GM12874 (cell line): ENCODE data around the gene FKBP5.

Source experiments
- CTCF ChIP-seq: IDR thresholded peaks from 2 replicates; pipeline ENCODE4 v1.5.1; 2011; ENCODE audit warnings: low read depth, mild to moderate bottlenecking, control low read depth, low read length, moderate library complexity; ENCODE audit not compliant: insufficient read depth

The FKBP5 gene

GRCh38 chr6:35609588-35609987 lies 79.1 kb downstream of the FKBP5 start:
- no peak for TF ChIP-seq CTCF

GRCh38 chr6:35607517-35608233 lies 81.0 kb downstream of the FKBP5 start:
- TF ChIP-seq CTCF: no peak

- no peak for TF ChIP-seq CTCF
Measured at GRCh38 chr6:35605600-35605999, 83.1 kb downstream of the FKBP5 start.

- no peak for TF ChIP-seq CTCF
Measured at GRCh38 chr6:35603326-35604202, 85.2 kb downstream of the FKBP5 start.

- TF ChIP-seq CTCF: no peak
Measured at GRCh38 chr6:35602133-35602946, 86.4 kb downstream of the FKBP5 start.

- no peak for TF ChIP-seq CTCF
Measured at GRCh38 chr6:35601331-35602132, 87.2 kb downstream of the FKBP5 start.
